Body of pancreas (tissue), 4 donors: ENCODE results near the gene BMPR2. TPM values are rescaled to one million over a fixed set of nuclear protein-coding genes. Genes with fewer than 3 reads are reported as not detected.
"Not testable (repeated sequence)": the region's sequence is repeated elsewhere in the genome, so short reads cannot be mapped to it uniquely, and the experiment has no call there.

Experiments
- ATAC-seq: fragments of 150-250 bp; one replicate; pipeline ENCODE4 v1.9.1; 2016
- DNase-seq, 4 donors: peaks; one replicate each; pipeline ENCODE4 v3.0.0-alpha.2; 2019
- H3K27ac ChIP-seq, 4 donors: fragments of 200-600 bp; sonication (generic); 1 replicate in 3 of 4; 2 replicates in 1 of 4; pipeline versions ENCODE4 v1.5.1 to v1.6.1; 2016 to 2019; ENCODE audit warnings: mild to moderate bottlenecking in 1 of 4, mixed read lengths in 1 of 4, moderate library complexity in 1 of 4
- H3K27me3 ChIP-seq, 2 donors: fragments of 200-600 bp; sonication (generic); one replicate each; pipeline ENCODE4 v1.6.0; 2016; ENCODE audit warnings: mild to moderate bottlenecking in 1 of 2
- H3K36me3 ChIP-seq, 2 donors: fragments of 200-600 bp; sonication (generic); replicated peaks in 1 of 2; 2 replicates each; pipeline ENCODE4 v1.5.1; 2016; ENCODE audit warnings: low read depth in 2 of 2; ENCODE audit not compliant: insufficient read depth in 1 of 2
- H3K4me1 ChIP-seq: fragments of 200-600 bp; sonication (generic); one replicate; pipeline ENCODE4 v1.6.0; 2016
- H3K4me3 ChIP-seq, 2 donors: fragments of 200-600 bp; sonication (generic); 1 replicate in 1 of 2; 2 replicates in 1 of 2; pipeline ENCODE4 v1.5.1; 2016 to 2019
- H3K9me3 ChIP-seq, 3 donors: fragments of 200-600 bp; sonication (generic); 1 replicate in 2 of 3; 2 replicates in 1 of 3; pipeline ENCODE4 v1.5.1; 2016
- CTCF ChIP-seq, 7 experiments: fragments of 450-650 bp in 4 of 7; fragments of 200-600 bp in 3 of 7; sonication (generic) in 3 of 7; IDR thresholded peaks; one replicate each; pipeline ENCODE4 v1.5.1; 2016 to 2019; ENCODE audit warnings: antibody characterized with exemption in 7 of 7
- POLR2A ChIP-seq, 3 donors: fragments of 450-650 bp; IDR thresholded peaks; one replicate each; pipeline ENCODE4 v1.6.1; 2016; ENCODE audit warnings: antibody characterized with exemption in 3 of 3, mild to moderate bottlenecking in 2 of 3
- WGBS, 2 donors: methylation state at CpG; one replicate each; pipeline ENCODE4 v1.1.5; 2017; 5-methylcytosine and 5-hydroxymethylcytosine counted together
- intact Hi-C: fragments of 100-400 bp; cut with DNase I; formaldehyde crosslinking; loops from one replicate; pipeline ENCODE4 v1.15.1; 2023
- total RNA-seq, 2 donors: library from RNA; depleted of rRNA; stranded (reverse); fragments of >200 nt; gene quantifications; one replicate each; pipeline ENCODE4 v1.1.0, GENCODE V29; 2016

Gene BMPR2
- total RNA-seq, 2 donors from 2014 or later, result 13.7 to 26.7 TPM

- H3K4me1 ChIP-seq, result no peaks in the 10 kb centered on the region
- TF ChIP-seq CTCF (IDR thresholded peaks at IDR 0.05) (no peak), POLR2A (IDR thresholded peaks at IDR 0.05) (no peak)
- intact Hi-C loops, result no loop called here
- no peak overlapping the region for H3K27ac ChIP-seq
- H3K9me3 ChIP-seq, result no peaks in the 10 kb centered on the region
- H3K36me3 ChIP-seq, result no peaks in the 10 kb centered on the region
- H3K27me3 ChIP-seq, result no peaks in the 10 kb centered on the region
- no peak for ATAC-seq
- DNase-seq, result peak in 1 of 4 donors; percentile 6
- 78 to 85% methylated on average over 13 of the region's 13 CpGs for WGBS, 2 donors
- no peak overlapping the region for H3K4me3 ChIP-seq
Measured at GRCh38 chr2:202494300-202495229, 118.4 kb downstream of the BMPR2 start.

GRCh38 chr2:202495230-202495604 lies 119.1 kb downstream of the BMPR2 start:
- no peak for DNase-seq
- Histone ChIP-seq H3K4me1 (no peaks in the 10 kb centered on the region), H3K27me3 (no peaks in the 10 kb centered on the region), H3K4me3 (no peak overlapping the region), H3K9me3 (no peaks in the 10 kb centered on the region), H3K36me3 (no peaks in the 10 kb centered on the region), H3K27ac (no peak overlapping the region)
- WGBS, 2 donors, result 92 to 96% methylated on average over 21 to 23 of the region's 23 CpGs
- no peak for TF ChIP-seq CTCF (IDR thresholded peaks at IDR 0.05)
- TF ChIP-seq POLR2A (IDR thresholded peaks at IDR 0.05), result no peak
- no peak for ATAC-seq
- intact Hi-C loops, result no loop called here

- H3K4me1 ChIP-seq, H3K27ac ChIP-seq, H3K9me3 ChIP-seq, H3K27me3 ChIP-seq, DNase-seq, H3K36me3 ChIP-seq, H3K4me3 ChIP-seq, intact Hi-C loops, ATAC-seq: not testable (repeated sequence)
- WGBS, 2 donors, result 96 to 100% methylated on average over 2 to 20 of the region's 38 CpGs
Measured at GRCh38 chr2:202496835-202497472, 120.8 kb downstream of the BMPR2 start.

- whole genome bisulfite sequencing, 2 donors, result 85 to 93% methylated on average over 7 of the region's 7 CpGs
Measured at GRCh38 chr2:202497473-202497866, 121.3 kb downstream of the BMPR2 start.

GRCh38 chr2:202499841-202500240 lies 123.7 kb downstream of the BMPR2 start:
- ATAC-seq, H3K4me3 ChIP-seq, H3K27me3 ChIP-seq, H3K9me3 ChIP-seq, H3K36me3 ChIP-seq, H3K27ac ChIP-seq, intact Hi-C loops, H3K4me1 ChIP-seq, DNase-seq: not testable (repeated sequence)
- whole genome bisulfite sequencing, 2 donors, result 93% methylated on average over 3 to 7 of the region's 7 CpGs

More at GRCh38 chr2:202497473-202497866, 121.3 kb downstream of the BMPR2 start:
- H3K27me3 ChIP-seq, H3K4me3 ChIP-seq, ATAC-seq, H3K9me3 ChIP-seq, H3K4me1 ChIP-seq, H3K36me3 ChIP-seq, DNase-seq, H3K27ac ChIP-seq, intact Hi-C loops: not testable (repeated sequence)

GRCh38 chr2:202503276-202503675 lies 127.1 kb downstream of the BMPR2 start:
- not testable (repeated sequence) for DNase-seq, H3K9me3 ChIP-seq
- WGBS, 2 donors, result 97 to 100% methylated on average over 4 to 21 of the region's 21 CpGs

More at GRCh38 chr2:202503276-202503675, 127.1 kb downstream of the BMPR2 start:
- H3K4me1 ChIP-seq, ATAC-seq, H3K4me3 ChIP-seq, intact Hi-C loops, H3K27me3 ChIP-seq, H3K27ac ChIP-seq, H3K36me3 ChIP-seq: not testable (repeated sequence)
